GM12878 (cell line): ENCODE results near the gene GRIN2C. TPM values are rescaled to one million over a fixed set of nuclear protein-coding genes. Genes with fewer than 3 reads are reported as not detected.

Experiments
- ATAC-seq: fragments of 200-7000 bp; cut with Tn5 transposase; 3 replicates; pipeline ENCODE4 v1.9.1; 2020; ENCODE audit warnings: mild to moderate bottlenecking, moderate library complexity
- BruUV-seq: library from RNA; stranded (reverse); fragments of 400-500 nt; replicated peaks from 2 replicates; lab custom pipeline; 2021; lab: Mats Ljungman, UMichigan
- CTCF ChIA-PET: fragments of 300-600 bp; sonication (Branson Sonifier 250); formaldehyde crosslinking; extraction: SDS; loops from one replicate; lab custom pipeline; 2021; ENCODE audit warnings: inconsistent platforms; lab: Yijun Ruan, JAX
- POLR2A ChIA-PET: fragments of 350-600 bp; formaldehyde crosslinking; extraction: SDS; loops from one replicate; lab custom pipeline; 2021; ENCODE audit warnings: inconsistent platforms; lab: Charles Lee
- RAD21 ChIA-PET: fragments of 300-600 bp; sonication (Branson Sonifier 250); formaldehyde crosslinking; loops from one replicate; lab custom pipeline; 2023; ENCODE audit warnings: antibody characterized with exemption; ENCODE audit not compliant: unreplicated experiment; lab: Charles Lee
- SMC1A ChIA-PET: fragments of 300-600 bp; sonication (Branson Sonifier 250); formaldehyde crosslinking; loops from one replicate; lab custom pipeline; 2023; ENCODE audit not compliant: unreplicated experiment, uncharacterized antibody; lab: Charles Lee
- DNase-seq: peaks from one replicate; pipeline ENCODE4 v3.0.0-alpha.2; 2011; ENCODE audit warnings: low read depth, low spot score
- FAIRE-seq: peaks from 3 replicates; lab custom pipeline; 2011; peaks lifted over from hg19 to GRCh38; lab: Jason Lieb, UNC
- H2AFZ ChIP-seq: 2 replicates; pipeline ENCODE4 v1.6.0; 2011; ENCODE audit warnings: low read depth, low read length, control low read depth; ENCODE audit not compliant: control insufficient read depth
- H3K27ac ChIP-seq: 2 replicates; pipeline ENCODE4 v1.5.1; 2011; ENCODE audit warnings: control low read depth; ENCODE audit not compliant: control insufficient read depth, insufficient read depth
- H3K27me3 ChIP-seq, 2 experiments: replicated peaks in 1 of 2; 2 replicates each; pipeline versions ENCODE4 v1.6.0 to v1.6.1; 2011; ENCODE audit warnings: low read length in 1 of 2; ENCODE audit not compliant: control insufficient read depth in 2 of 2, insufficient read depth in 2 of 2
- H3K36me3 ChIP-seq, 2 experiments: 2 replicates each; pipeline ENCODE4 v1.5.1; 2011; ENCODE audit warnings: low read length in 1 of 2; ENCODE audit not compliant: control insufficient read depth in 2 of 2, insufficient read depth in 2 of 2
- H3K4me1 ChIP-seq: 2 replicates; pipeline ENCODE4 v1.6.1; 2011; ENCODE audit warnings: mild to moderate bottlenecking, low read length, moderate library complexity, mixed read lengths; ENCODE audit not compliant: control insufficient read depth, insufficient read depth
- H3K4me2 ChIP-seq: 2 replicates; pipeline ENCODE4 v1.6.0; 2011; ENCODE audit warnings: control low read depth; ENCODE audit not compliant: control insufficient read depth, insufficient read depth
- H3K4me3 ChIP-seq: fragments of 200-600 bp; sonication (generic); 2 replicates; pipeline ENCODE4 v1.5.1; 2016
- H3K79me2 ChIP-seq: 2 replicates; pipeline ENCODE4 v1.6.0; 2011; ENCODE audit warnings: low read length; ENCODE audit not compliant: control insufficient read depth, insufficient read depth
- H3K9ac ChIP-seq: 2 replicates; pipeline ENCODE4 v1.8.0; 2011; ENCODE audit warnings: low read length, control low read depth, mixed read lengths; ENCODE audit not compliant: control insufficient read depth, insufficient read depth
- H3K9me3 ChIP-seq: replicated peaks from 3 replicates; pipeline ENCODE4 v1.5.1; 2011; ENCODE audit warnings: mild to moderate bottlenecking, low read length; ENCODE audit not compliant: control insufficient read depth, insufficient read depth
- H4K20me1 ChIP-seq: 2 replicates; pipeline ENCODE4 v1.6.0; 2011; ENCODE audit not compliant: control insufficient read depth, insufficient read depth
- E4F1 ChIP-seq: fragments of 450-650 bp; IDR thresholded peaks from 2 replicates; pipeline ENCODE4 v1.6.1; 2018; ENCODE audit warnings: borderline replicate concordance, mild to moderate bottlenecking; ENCODE audit not compliant: partially characterized antibody
- MEF2B ChIP-seq: fragments of 450-650 bp; IDR thresholded peaks from 2 replicates; pipeline ENCODE4 v1.6.1; 2018; ENCODE audit warnings: mild to moderate bottlenecking, moderate library complexity; ENCODE audit not compliant: partially characterized antibody, poor library complexity, severe bottlenecking
- RELB ChIP-seq: fragments of 450-650 bp; IDR thresholded peaks from 2 replicates; pipeline ENCODE4 v1.6.1; 2017; ENCODE audit warnings: low read depth, mild to moderate bottlenecking, moderate library complexity
- WGBS: methylation state at CpG from one replicate; pipeline ENCODE4 v1.1.6; 2016; ENCODE audit warnings: low lambda C conversion rate; ENCODE audit not compliant: insufficient replicate concordance, insufficient coverage; ENCODE audit errors: missing lambda C conversion rate; 5-methylcytosine and 5-hydroxymethylcytosine counted together
- in situ Hi-C: fragments of 300-500 bp; cut with MboI; formaldehyde crosslinking; loops from 9 replicates; pipeline ENCODE4 v1.14.3; 2018; ENCODE audit warnings: mixed read lengths
- intact Hi-C: fragments of 100-400 bp; cut with micrococcal nuclease; formaldehyde crosslinking; loops from one replicate; pipeline ENCODE4 v1.14.2; 2022; ENCODE audit not compliant: unreplicated experiment
- polyA plus RNA-seq, 11 experiments: library from polyadenylated mRNA; depleted of rRNA in 4 of 11; unstranded in 6 of 11; stranded (reverse) in 5 of 11; fragments of >200 nt; fragmentation: Nextera tagmentation in 4 of 11; fragmentation: Illumina TruSeq in 1 of 11; extraction: Ambion mirVana in 4 of 11; extraction: Trizol in 1 of 11; gene quantifications; 1 replicate in 1 of 11; 2 replicates in 10 of 11; pipeline versions ENCODE4 v1.2.1 to v1.2.3, GENCODE V29; 2011 to 2016; ENCODE audit warnings: inconsistent platforms in 2 of 11, missing spikeins in 2 of 11, low read depth in 1 of 11
- total RNA-seq, 4 experiments: library from RNA; depleted of rRNA in 3 of 4; stranded (reverse); fragments of >200 nt in 3 of 4; fragmentation: Illumina TruSeq in 1 of 4; extraction: Trizol in 1 of 4; gene quantifications; 2 replicates each; pipeline versions ENCODE4 v1.2.1 to v1.2.3, GENCODE V29; 2013 to 2021

The GRIN2C gene
- total and polyA plus RNA-seq, 10 of the 15 experiments (the other 5 are each of a cell fraction or from before 2014, with no cell fraction given) = 0.01 to 0.20 (median 0.11) TPM; not detected in 2

DNA sequence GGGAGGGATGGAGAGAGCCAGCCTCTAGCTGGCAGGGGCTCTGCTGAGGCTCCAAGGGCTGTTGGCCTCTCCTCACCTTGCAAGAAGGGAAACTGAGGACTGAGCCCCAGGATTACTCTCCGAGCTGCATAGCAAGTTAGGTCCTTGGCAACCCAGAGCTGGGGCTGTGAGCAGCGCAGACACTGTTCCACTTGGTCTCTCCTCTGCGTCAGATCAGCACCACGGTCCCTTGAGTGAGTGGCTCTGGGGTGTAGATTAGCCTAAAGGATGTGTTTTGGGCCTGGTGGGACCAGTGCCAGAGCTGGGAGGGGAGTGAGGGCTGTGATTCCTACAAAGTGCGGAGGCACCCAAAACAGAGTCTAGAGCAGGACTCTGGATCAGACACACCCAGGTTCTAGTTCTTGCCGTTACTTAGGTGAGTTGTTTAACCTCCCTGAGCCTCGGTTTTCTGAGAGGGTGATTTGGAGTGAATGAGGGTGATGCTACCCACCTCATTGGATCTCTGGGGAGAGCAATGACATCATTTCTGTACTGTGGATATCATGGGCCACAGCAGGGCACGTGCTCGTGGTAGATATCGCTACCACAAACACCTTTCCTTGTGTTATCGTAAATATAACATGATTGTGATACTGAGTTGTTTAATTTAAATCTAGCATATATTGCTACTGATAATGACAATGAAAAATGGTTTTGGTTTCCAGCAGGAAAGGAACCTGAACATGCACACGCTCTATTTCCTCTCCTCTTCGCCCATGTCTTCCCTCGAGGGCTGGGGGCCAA, 41.9 kb upstream of the GRIN2C start:
- no peak for TF ChIP-seq MEF2B
- TF ChIP-seq RELB = no peak
- TF ChIP-seq E4F1 = no peak
- TF ChIP-seq, all 136 proteins: peak for 0
- RAD21 ChIA-PET = no interaction called here
- in situ Hi-C loops = no loop called here
- DNase-seq (no peak), FAIRE-seq (no peak), ATAC-seq (no peak)
- H3K4me2 ChIP-seq = no peak overlapping the region
- H3K9me3 ChIP-seq = no peaks in the 10 kb centered on the region
- no peak overlapping the region for H2AFZ ChIP-seq
- no peaks in the 10 kb centered on the region for H3K36me3 ChIP-seq
- intact Hi-C loops = no loop called here
- no TSS peak for BruUV-seq
- peaks cover 1 to 3% of the 10 kb centered on the region in 2 experiments; a peak in 2 of 4 replicates for H3K27me3 ChIP-seq
- CTCF ChIA-PET = no interaction called here
- SMC1A ChIA-PET = no interaction called here
- POLR2A ChIA-PET = no interaction called here
- no peak overlapping the region for H3K9ac ChIP-seq
- H3K4me3 ChIP-seq = no peak overlapping the region
- no peaks in the 10 kb centered on the region for H3K79me2 ChIP-seq
- H3K4me1 ChIP-seq = no peaks in the 10 kb centered on the region
- 32% methylated on average over 14 of the region's 14 CpGs for WGBS
- no peaks in the 10 kb centered on the region for H4K20me1 ChIP-seq
- H3K27ac ChIP-seq = no peak overlapping the region
